Activated CD8-positive, alpha-beta memory T cell treated with anti-CD3 and anti-CD28 coated beads, Interleukin-2, amount 50 U/mL, for 1 hour (primary cell): ENCODE results near the gene ARMC2.
"Not testable (repeated sequence)": the region's sequence is repeated elsewhere in the genome, so short reads cannot be mapped to it uniquely, and the experiment has no call there.

ENCODE experiments used
- DNase-seq: peaks from one replicate; pipeline ENCODE4 v3.0.0-alpha.2; 2020; ENCODE audit errors: extremely low read depth

ARMC2 gene

GRCh38 chr6:108832738-108833137 is 15.5 kb upstream of the ARMC2 start:
- no peak for DNase-seq

GRCh38 chr6:108835218-108835850 is 12.9 kb upstream of the ARMC2 start:
- DNase-seq: peak; percentile 53

- no peak for DNase-seq
Measured at GRCh38 chr6:108836061-108836460, 12.2 kb upstream of the ARMC2 start.

- no peak for DNase-seq
Measured at GRCh38 chr6:108837236-108837971, 10.8 kb upstream of the ARMC2 start.

GRCh38 chr6:108838101-108838717 is 10.0 kb upstream of the ARMC2 start:
- no peak for DNase-seq

GRCh38 chr6:108839083-108839642 is 9.1 kb upstream of the ARMC2 start:
- DNase-seq: no peak

GRCh38 chr6:108840919-108841318 is 7.3 kb upstream of the ARMC2 start:
- DNase-seq: no peak

- no peak for DNase-seq
Measured at GRCh38 chr6:108841377-108841855, 6.8 kb upstream of the ARMC2 start.

- DNase-seq: no peak
Measured at GRCh38 chr6:108844135-108844534, 4.1 kb upstream of the ARMC2 start.

GRCh38 chr6:108845145-108845544 is 3.1 kb upstream of the ARMC2 start:
- no peak for DNase-seq

GRCh38 chr6:108846101-108846500 is 2.1 kb upstream of the ARMC2 start:
- DNase-seq: no peak

GRCh38 chr6:108846628-108847027 is 1.6 kb upstream of the ARMC2 start:
- no peak for DNase-seq

GRCh38 chr6:108847738-108848115 is 495 bp upstream of the ARMC2 start:
- no peak for DNase-seq

- DNase-seq: no peak
Measured at GRCh38 chr6:108850669-108851465, 2.6 kb downstream of the ARMC2 start.

- DNase-seq: no peak
Measured at GRCh38 chr6:108851756-108852155, 3.5 kb downstream of the ARMC2 start.

- DNase-seq: no peak
Measured at GRCh38 chr6:108853077-108853476, 4.9 kb downstream of the ARMC2 start.

GRCh38 chr6:108862479-108863191 is 14.4 kb downstream of the ARMC2 start:
- no peak for DNase-seq

GRCh38 chr6:108865751-108866286 is 17.6 kb downstream of the ARMC2 start:
- not testable (repeated sequence) for DNase-seq

- no peak for DNase-seq
Measured at GRCh38 chr6:108866798-108867197, 18.6 kb downstream of the ARMC2 start.

GRCh38 chr6:108868647-108869046 is 20.4 kb downstream of the ARMC2 start:
- no peak for DNase-seq

GRCh38 chr6:108869876-108870275 is 21.7 kb downstream of the ARMC2 start:
- no peak for DNase-seq
